RKO (cell line): Measurements from ENCODE around the gene CUX1.
"Not testable (repeated sequence)": the region's sequence is repeated elsewhere in the genome, so short reads cannot be mapped to it uniquely, and the experiment has no call there.

Experiments
- DNase-seq: peaks from one replicate; pipeline ENCODE4 v3.0.0-alpha.2; 2016; ENCODE audit warnings: low spot score

Gene CUX1

GRCh38 chr7:102045681-102046372 lies 228.4 kb downstream of the CUX1 start:
- no peak for DNase-seq

- no peak for DNase-seq
Observed at GRCh38 chr7:102046373-102047117, 229.1 kb downstream of the CUX1 start.

DNA sequence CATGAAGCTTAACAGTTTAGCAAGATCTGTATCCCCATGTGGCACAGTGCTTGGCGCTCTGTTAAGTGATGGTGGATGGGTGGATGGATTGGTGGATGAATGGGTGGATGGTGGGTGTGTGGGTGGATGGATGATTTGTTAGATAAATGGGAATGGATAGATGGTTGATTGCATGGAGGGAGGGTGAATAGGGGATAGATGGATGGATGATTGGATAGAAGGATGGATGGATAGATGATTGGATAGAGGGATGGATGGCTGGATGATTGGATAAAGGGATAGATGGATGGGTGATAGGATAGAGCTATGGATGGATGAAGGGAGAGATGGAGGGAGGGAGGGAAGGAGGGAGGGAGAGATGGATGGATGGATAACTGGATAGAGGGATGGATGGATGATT lies 229.7 kb downstream of the CUX1 start:
- DNase-seq, result no peak

DNA sequence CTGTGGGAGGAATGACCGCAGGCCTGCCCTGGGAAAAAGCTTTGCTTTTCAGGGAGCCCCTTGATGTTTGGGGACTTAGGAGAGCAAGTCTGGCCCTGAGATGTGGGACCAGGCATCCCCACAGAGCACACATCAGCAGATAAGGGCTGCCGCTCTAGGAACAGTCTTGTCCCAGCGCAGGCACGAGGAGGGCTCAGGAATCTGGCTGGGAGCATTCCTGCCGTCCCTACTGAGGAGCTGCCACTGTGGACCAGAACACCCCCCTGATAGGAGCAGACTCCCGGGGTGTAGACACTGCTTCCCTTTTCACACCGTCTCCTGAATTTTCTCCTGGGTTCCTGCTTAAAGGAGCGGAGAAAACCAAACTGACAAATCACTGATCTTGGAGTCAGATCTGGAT lies 232.3 kb downstream of the CUX1 start:
- DNase-seq, result no peak

DNA sequence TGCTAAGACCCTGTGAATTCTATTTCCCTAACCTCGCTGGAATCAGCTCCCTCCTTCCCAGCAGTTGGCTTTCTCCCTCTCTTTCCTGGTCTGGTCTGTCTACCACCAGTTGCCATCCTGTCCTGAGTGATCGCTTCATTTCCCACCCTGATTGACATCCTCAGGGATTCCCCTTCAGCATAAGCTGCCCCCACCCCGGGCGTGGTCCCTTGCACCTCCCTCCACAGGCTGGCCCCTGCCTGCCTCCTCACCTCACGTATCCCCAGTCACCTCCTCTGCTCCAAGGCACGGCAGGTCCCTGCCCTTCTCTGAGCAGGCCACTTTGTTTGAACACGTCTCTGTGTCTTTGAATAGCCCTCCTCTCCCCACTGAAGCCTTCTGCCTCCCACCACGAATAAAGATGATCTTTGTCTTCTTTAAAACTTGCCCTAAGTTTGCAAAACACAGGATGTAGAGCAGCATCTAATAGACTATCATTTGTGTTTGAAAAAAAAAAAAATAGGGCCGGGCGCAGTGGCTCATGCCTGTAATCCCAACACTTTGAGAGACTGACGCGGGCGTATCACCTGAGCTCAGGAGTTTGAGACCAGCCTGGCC lies 233.5 kb downstream of the CUX1 start:
- DNase-seq, result no peak

DNA sequence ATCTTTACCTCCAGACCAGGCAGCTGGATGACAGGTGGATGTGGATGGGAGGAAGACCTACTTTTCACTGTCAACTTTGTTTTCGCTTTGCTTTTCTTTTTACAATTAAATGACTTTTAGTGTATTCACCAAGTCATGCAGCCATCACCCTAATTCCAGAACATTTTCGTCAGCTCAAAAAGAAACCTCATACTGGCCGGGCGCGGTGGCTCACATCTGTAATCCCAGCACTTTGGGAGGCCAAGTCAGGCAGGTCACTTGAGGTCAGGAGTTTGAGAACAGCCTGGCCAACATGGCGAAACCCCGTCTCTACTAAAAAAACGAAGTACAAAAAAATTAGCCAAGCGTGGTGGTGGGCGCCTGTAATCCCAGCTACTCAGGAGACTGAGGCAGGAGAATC lies 234.3 kb downstream of the CUX1 start:
- DNase-seq, result not testable (repeated sequence)

DNA sequence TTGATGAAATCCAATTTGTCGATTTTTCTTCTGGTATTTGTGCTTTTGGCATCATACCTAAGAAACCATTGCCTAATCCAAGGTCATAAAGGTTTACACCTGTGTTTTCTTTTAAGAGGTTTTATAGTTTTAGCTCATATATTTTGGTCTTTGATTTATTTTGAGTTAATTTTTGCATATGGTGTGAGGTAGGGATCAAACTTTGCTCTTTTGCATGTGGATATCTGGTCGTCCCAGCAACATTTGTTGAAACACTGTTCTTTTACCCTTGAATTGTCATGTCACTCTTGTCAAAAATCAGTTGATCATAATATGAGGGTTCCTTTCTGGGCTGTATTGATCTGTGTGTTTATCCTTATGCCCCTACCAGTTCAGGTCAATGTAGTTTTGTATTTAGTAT lies 236.7 kb downstream of the CUX1 start:
- no peak for DNase-seq

DNA sequence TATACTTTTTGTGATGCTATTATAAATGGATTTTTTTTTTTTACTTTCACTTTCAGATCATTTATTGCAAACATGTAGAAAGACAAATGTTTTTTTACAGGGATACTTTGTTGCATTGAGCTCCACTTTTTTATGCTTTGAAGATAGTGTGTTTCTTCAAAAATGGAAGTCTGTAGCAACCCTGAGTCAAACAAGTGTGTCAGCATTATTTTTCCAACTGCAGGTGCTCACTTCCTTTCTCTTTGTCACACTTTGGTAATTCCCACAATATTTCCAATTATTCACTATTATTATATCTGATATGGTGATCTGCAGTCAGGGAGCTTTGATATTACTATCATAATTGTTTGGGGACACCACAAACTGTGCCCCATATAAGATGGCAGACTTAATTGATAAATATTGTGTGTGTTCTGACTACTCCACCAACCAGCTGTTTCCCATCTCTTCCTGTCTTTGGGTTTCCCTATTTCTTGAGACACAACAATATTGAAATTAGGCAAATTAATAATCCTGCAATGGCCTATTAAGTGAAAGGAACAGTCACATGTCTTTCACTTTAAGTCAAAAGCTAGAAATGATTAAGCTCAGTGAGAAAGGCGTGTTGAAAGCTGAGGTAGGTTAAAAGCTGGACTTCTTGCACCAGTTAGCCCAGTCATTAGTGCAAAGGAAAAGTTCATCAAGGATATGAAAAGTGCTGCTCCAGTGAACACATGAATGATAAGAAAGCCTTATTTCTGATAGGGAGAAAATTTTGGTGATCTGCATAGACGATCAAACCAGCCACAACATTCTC lies 238.0 kb downstream of the CUX1 start:
- no peak for DNase-seq

GRCh38 chr7:102059524-102059923 lies 242.1 kb downstream of the CUX1 start:
- no peak for DNase-seq

DNA sequence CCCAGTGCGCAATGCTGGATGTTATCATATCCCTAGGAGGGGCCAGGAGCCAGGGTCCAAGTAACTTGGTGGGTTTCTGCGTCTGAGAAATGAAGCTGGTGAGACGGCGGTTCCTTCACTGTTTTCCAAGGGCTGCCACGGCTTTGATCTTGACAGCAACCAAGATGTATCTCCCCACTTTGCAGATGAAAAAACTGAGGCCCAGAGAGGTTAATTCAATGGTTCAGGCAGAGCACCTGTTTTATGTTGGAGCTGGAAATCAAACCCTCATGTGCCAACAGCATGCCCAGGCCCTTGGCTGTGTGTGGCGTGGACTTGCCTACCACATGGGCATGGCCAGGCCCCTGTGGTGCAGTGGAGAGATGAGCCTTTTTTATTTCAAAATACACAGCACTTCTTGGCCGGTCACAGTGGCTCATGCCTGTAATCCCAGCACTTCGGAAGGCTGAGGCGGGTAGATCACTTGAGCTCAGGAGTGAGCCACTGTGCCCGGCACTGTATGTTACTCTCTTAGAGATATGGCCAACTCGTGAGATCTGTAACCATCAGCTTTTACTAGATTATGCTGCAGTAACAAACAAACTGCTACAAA lies 244.0 kb downstream of the CUX1 start:
- DNase-seq, result no peak

- DNase-seq, result no peak
Observed at GRCh38 chr7:102061981-102062390, 244.6 kb downstream of the CUX1 start.

DNA sequence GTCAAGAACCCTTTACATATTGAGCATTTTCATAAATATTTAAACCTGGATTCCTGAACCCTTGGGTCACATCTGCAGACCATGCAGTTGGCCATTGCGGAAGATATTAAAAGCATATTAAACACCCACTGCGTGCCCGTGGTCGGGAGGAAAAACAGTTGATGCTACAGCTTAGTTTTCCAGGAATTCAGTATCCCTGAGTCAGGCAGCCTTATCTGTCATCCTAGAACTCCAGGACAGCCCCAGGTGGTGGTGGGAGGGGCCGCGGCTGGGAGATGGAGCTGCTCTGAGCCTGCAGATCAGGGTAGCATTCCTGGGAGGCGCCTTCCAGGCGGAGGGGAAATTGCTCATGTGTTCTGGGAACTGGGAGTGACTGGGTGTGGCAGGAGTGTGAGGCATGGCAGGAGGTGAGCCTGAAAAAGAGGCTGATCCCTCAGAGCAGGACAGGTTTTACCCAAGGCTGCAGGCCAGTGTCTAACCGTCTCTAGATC lies 246.3 kb downstream of the CUX1 start:
- no peak for DNase-seq

- no peak for DNase-seq
Observed at GRCh38 chr7:102064361-102065025, 247.1 kb downstream of the CUX1 start.

GRCh38 chr7:102065226-102065625 lies 247.8 kb downstream of the CUX1 start:
- no peak for DNase-seq

DNA sequence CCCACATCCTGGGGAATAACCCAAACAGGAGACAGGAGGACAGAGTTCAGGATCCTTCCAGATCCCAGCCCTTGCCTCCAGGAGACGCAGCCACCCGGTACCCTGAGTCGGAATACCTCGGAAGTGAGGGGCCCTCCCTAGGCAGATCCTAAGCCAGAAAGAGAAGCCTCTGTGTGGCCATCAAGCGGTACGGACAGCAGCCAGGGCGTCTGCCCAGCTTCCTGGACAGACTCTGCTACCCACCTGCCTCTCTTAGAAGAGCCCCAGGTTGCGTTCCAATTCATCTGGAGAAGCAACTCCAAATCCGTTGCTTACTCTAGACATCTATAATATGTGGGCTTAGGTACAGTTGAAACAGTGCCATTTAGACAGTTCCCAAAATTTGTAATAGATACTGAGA lies 249.1 kb downstream of the CUX1 start:
- DNase-seq, result no peak

GRCh38 chr7:102068846-102069245 lies 251.4 kb downstream of the CUX1 start:
- no peak for DNase-seq

GRCh38 chr7:102069931-102070629 lies 252.7 kb downstream of the CUX1 start:
- DNase-seq, result no peak

DNA sequence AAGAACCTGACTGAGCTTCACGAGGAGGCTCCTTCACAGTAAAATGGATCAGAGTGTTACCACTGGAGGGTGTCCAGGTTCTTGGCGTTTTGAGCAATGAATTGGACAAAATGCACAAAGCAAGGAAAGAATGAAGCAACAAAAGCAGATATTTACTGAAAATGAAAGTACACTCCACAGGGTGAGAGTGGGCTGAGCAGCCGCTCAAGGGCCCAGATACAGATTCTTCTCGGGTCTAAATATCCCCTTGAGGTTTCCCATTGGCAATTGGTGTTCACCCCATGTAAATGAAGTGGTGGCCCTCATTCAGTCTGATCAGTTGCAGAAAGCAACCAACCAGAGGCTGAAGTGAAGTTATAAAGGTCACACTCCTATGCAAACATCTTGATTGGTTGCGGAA lies 254.6 kb downstream of the CUX1 start:
- no peak for DNase-seq

DNA sequence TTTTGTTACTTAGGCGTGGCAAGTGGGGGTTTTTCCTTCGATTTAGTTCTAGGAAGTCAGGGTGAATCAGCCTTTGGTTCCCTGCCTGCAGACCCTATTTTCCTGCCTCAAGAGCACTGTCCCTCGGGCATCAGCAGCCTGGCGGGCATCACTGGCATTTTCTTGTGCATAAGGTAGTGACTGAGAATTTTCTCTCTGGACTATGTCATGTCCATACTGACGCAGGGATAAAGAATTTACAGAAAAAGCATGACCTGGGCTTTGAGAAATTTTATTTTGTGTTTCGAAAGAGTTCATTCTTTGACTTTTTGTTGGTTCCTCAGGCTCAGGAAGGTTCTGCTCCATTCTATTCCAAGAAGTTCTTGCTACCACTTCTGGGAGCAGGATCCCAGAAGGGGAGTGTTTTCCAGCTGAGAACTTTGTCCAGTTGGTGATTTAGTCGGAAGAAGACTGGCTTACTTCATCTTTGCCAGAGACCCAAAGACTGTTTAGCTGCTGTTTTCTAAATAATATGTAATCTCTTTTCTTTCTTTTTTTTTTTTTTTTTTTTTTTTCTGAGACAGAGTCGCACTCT lies 255.3 kb downstream of the CUX1 start:
- no peak for DNase-seq
